ENCODE measurements around the gene HDAC4.

HDAC4 gene

GRCh38 chr2:239439754-239440315 lies 39.0 kb upstream of the HDAC4 start:
- H3K4me3 ChIP-seq (ENCODE audit: insufficient read depth, low read length, poor library complexity, severe bottlenecking), result no peak overlapping the region
- TF ChIP-seq CTCF (IDR thresholded peaks at IDR 0.05; ENCODE audit: insufficient read depth, low read length, poor library complexity, severe bottlenecking) (no peak), EZH2phosphoT487 (conservative IDR thresholded peaks at IDR 0.05; ENCODE audit: low read length) (no peak)
- no peaks in the 10 kb centered on the region for H3K36me3 ChIP-seq (ENCODE audit: low read length)
- H3K27ac ChIP-seq (ENCODE audit: low read depth, low read length), result no peak overlapping the region
- no peaks in the 10 kb centered on the region for H3K27me3 ChIP-seq (ENCODE audit: low read length)
- H3F3A ChIP-seq (ENCODE audit: insufficient read depth), result no peaks in the 10 kb centered on the region
- H4K20me1 ChIP-seq (ENCODE audit: low read depth, low read length), result no peaks in the 10 kb centered on the region
- H3K79me2 ChIP-seq (ENCODE audit: insufficient read depth, low read length), result no peaks in the 10 kb centered on the region
- no peak overlapping the region for H2AFZ ChIP-seq (ENCODE audit: low read depth, low read length, severe bottlenecking)
- no peaks in the 10 kb centered on the region for H3K9me2 ChIP-seq (replicated peaks; ENCODE audit: insufficient read depth, low read length)
- no peaks in the 10 kb centered on the region for H3K9me3 ChIP-seq (ENCODE audit: insufficient read depth, low read length)
- no peak overlapping the region for H3K4me2 ChIP-seq (ENCODE audit: low read depth, low read length, poor library complexity, severe bottlenecking)
- no peak overlapping the region for H3K9ac ChIP-seq (ENCODE audit: low read length)

- TF ChIP-seq EZH2phosphoT487 (conservative IDR thresholded peaks at IDR 0.05; ENCODE audit: low read length), result no peak
- no peak for TF ChIP-seq CTCF (IDR thresholded peaks at IDR 0.05; ENCODE audit: insufficient read depth, low read length, poor library complexity, severe bottlenecking)
- H3K27ac ChIP-seq (ENCODE audit: low read depth, low read length), result no peak overlapping the region
- no peaks in the 10 kb centered on the region for H4K20me1 ChIP-seq (ENCODE audit: low read depth, low read length)
- H3K9ac ChIP-seq (ENCODE audit: low read length), result no peak overlapping the region
- H3K9me3 ChIP-seq (ENCODE audit: insufficient read depth, low read length), result no peaks in the 10 kb centered on the region
- H3F3A ChIP-seq (ENCODE audit: insufficient read depth), result no peaks in the 10 kb centered on the region
- H3K79me2 ChIP-seq (ENCODE audit: insufficient read depth, low read length), result no peaks in the 10 kb centered on the region
- no peak overlapping the region for H3K4me3 ChIP-seq (ENCODE audit: insufficient read depth, low read length, poor library complexity, severe bottlenecking)
- H3K4me2 ChIP-seq (ENCODE audit: low read depth, low read length, poor library complexity, severe bottlenecking), result no peak overlapping the region
- H3K36me3 ChIP-seq (ENCODE audit: low read length), result no peaks in the 10 kb centered on the region
- no peaks in the 10 kb centered on the region for H3K27me3 ChIP-seq (ENCODE audit: low read length)
- no peaks in the 10 kb centered on the region for H3K9me2 ChIP-seq (replicated peaks; ENCODE audit: insufficient read depth, low read length)
- no peak overlapping the region for H2AFZ ChIP-seq (ENCODE audit: low read depth, low read length, severe bottlenecking)
Measured at GRCh38 chr2:239438995-239439753, 38.4 kb upstream of the HDAC4 start.

- no peaks in the 10 kb centered on the region for H3K9me3 ChIP-seq (ENCODE audit: insufficient read depth, low read length)
- TF ChIP-seq EZH2phosphoT487 (conservative IDR thresholded peaks at IDR 0.05; ENCODE audit: low read length) (no peak), CTCF (IDR thresholded peaks at IDR 0.05; ENCODE audit: insufficient read depth, low read length, poor library complexity, severe bottlenecking) (no peak)
- no peaks in the 10 kb centered on the region for H3K36me3 ChIP-seq (ENCODE audit: low read length)
- H2AFZ ChIP-seq (ENCODE audit: low read depth, low read length, severe bottlenecking), result no peak overlapping the region
- H3K79me2 ChIP-seq (ENCODE audit: insufficient read depth, low read length), result no peaks in the 10 kb centered on the region
- no peak overlapping the region for H3K4me2 ChIP-seq (ENCODE audit: low read depth, low read length, poor library complexity, severe bottlenecking)
- H3K9ac ChIP-seq (ENCODE audit: low read length), result no peak overlapping the region
- no peaks in the 10 kb centered on the region for H3K9me2 ChIP-seq (replicated peaks; ENCODE audit: insufficient read depth, low read length)
- H3F3A ChIP-seq (ENCODE audit: insufficient read depth), result no peaks in the 10 kb centered on the region
- no peaks in the 10 kb centered on the region for H4K20me1 ChIP-seq (ENCODE audit: low read depth, low read length)
- H3K4me3 ChIP-seq (ENCODE audit: insufficient read depth, low read length, poor library complexity, severe bottlenecking), result no peak overlapping the region
- no peak overlapping the region for H3K27ac ChIP-seq (ENCODE audit: low read depth, low read length)
- no peaks in the 10 kb centered on the region for H3K27me3 ChIP-seq (ENCODE audit: low read length)
Measured at GRCh38 chr2:239438368-239438767, 37.5 kb upstream of the HDAC4 start.
